Keratinocyte (primary cell): ENCODE measurements around the gene NUP214. TPM values are rescaled to one million over a fixed set of nuclear protein-coding genes. Genes with fewer than 3 reads are reported as not detected.

Experiments
- DNase-seq: peaks from one replicate; pipeline ENCODE4 v3.0.0-alpha.2; 2011; ENCODE audit warnings: low read depth, missing footprints, low spot score
- FAIRE-seq: peaks from 2 replicates; lab custom pipeline; 2011; peaks lifted over from hg19 to GRCh38; lab: Jason Lieb, UNC
- H2AFZ ChIP-seq: 2 replicates; pipeline ENCODE4 v1.6.0; 2012; ENCODE audit warnings: low read length, control low read depth, inconsistent platforms; ENCODE audit not compliant: control insufficient read depth
- H3K27ac ChIP-seq: 2 replicates; pipeline ENCODE4 v1.5.1; 2011; ENCODE audit warnings: low read length; ENCODE audit not compliant: control insufficient read depth, insufficient read depth
- H3K27me3 ChIP-seq: 3 replicates; pipeline ENCODE4 v1.6.0; 2011; ENCODE audit warnings: low read length; ENCODE audit not compliant: control insufficient read depth, insufficient read depth; ENCODE audit errors: extremely low read depth
- H3K36me3 ChIP-seq, 2 experiments: 2 replicates in 1 of 2; 3 replicates in 1 of 2; pipeline ENCODE4 v1.5.1; 2011; ENCODE audit warnings: low read length in 2 of 2, mild to moderate bottlenecking in 1 of 2; ENCODE audit not compliant: control insufficient read depth in 2 of 2, insufficient read depth in 2 of 2; ENCODE audit errors: extremely low read depth in 1 of 2
- H3K4me1 ChIP-seq: 3 replicates; pipeline ENCODE4 v1.5.1; 2011; ENCODE audit warnings: low read length; ENCODE audit not compliant: control insufficient read depth, insufficient read depth; ENCODE audit errors: extremely low read depth
- H3K4me2 ChIP-seq: 3 replicates; pipeline ENCODE4 v1.6.0; 2011; ENCODE audit warnings: low read depth, low read length; ENCODE audit not compliant: control insufficient read depth, insufficient read depth; ENCODE audit errors: extremely low read depth
- H3K4me3 ChIP-seq, 3 experiments: fragments of 200-600 bp in 1 of 3; sonication (generic) in 1 of 3; 2 replicates in 2 of 3; 3 replicates in 1 of 3; pipeline ENCODE4 v1.5.1; 2011 to 2016; ENCODE audit warnings: low read length in 3 of 3, mild to moderate bottlenecking in 3 of 3, control low read depth in 2 of 3, inconsistent platforms in 1 of 3, low read depth in 1 of 3, mixed read lengths in 1 of 3, mixed run types in 1 of 3, moderate library complexity in 1 of 3; ENCODE audit not compliant: control insufficient read depth in 2 of 3, insufficient read depth in 2 of 3; ENCODE audit errors: extremely low read depth in 1 of 3
- H3K79me2 ChIP-seq: 2 replicates; pipeline ENCODE4 v1.6.0; 2012; ENCODE audit warnings: low read length; ENCODE audit not compliant: control insufficient read depth, insufficient read depth
- H3K9ac ChIP-seq: 3 replicates; pipeline ENCODE4 v1.6.0; 2011; ENCODE audit warnings: low read length; ENCODE audit not compliant: control insufficient read depth, insufficient read depth; ENCODE audit errors: extremely low read depth
- H3K9me1 ChIP-seq: 3 replicates; pipeline ENCODE4 v1.6.0; 2011; ENCODE audit warnings: low read length; ENCODE audit not compliant: control insufficient read depth, insufficient read depth; ENCODE audit errors: extremely low read depth
- H3K9me3 ChIP-seq: 2 replicates; pipeline ENCODE4 v1.5.1; 2012; ENCODE audit warnings: low read depth, low read length; ENCODE audit not compliant: control insufficient read depth
- H4K20me1 ChIP-seq: 3 replicates; pipeline ENCODE4 v1.6.0; 2011; ENCODE audit warnings: low read length; ENCODE audit not compliant: control insufficient read depth, insufficient read depth; ENCODE audit errors: extremely low read depth
- EZH2 ChIP-seq: IDR thresholded peaks from one replicate; pipeline ENCODE4 v1.6.1; 2012; ENCODE audit warnings: inconsistent platforms, mild to moderate bottlenecking, low read length, moderate library complexity
- dilution Hi-C: fragments of 300-500 bp; cut with MboI; formaldehyde crosslinking; loops from one replicate; pipeline ENCODE4 v1.7.0; 2020; ENCODE audit warnings: low sequenced_read_pairs; ENCODE audit not compliant: extremely low pct_ligation_motif_present
- polyA plus RNA-seq, 5 experiments: library from polyadenylated mRNA; depleted of rRNA in 3 of 5; stranded (reverse) in 3 of 5; stranded (forward) in 1 of 5; unstranded in 1 of 5; fragments of >200 nt; gene quantifications; 1 replicate in 1 of 5; 2 replicates in 3 of 5; 3 replicates in 1 of 5; pipeline versions ENCODE4 v1.2.1 to v1.2.3, GENCODE V29; 2011 to 2012; ENCODE audit warnings: missing spikeins in 2 of 5, low read depth in 1 of 5, low replicate concordance in 1 of 5
- TF ChIP-seq, protein P1 (sequence below), 3 experiments: IDR thresholded peaks in 1 of 3; conservative IDR thresholded peaks in 1 of 3; optimal IDR thresholded peaks in 1 of 3; 2 replicates in 2 of 3; 3 replicates in 1 of 3; pipeline versions ENCODE3 to v1.5.1; 2011; ENCODE audit warnings: low read length in 3 of 3, mild to moderate bottlenecking in 3 of 3, moderate library complexity in 2 of 3, control low read depth in 1 of 3, inconsistent platforms in 1 of 3; ENCODE audit not compliant: insufficient read depth in 2 of 3; ENCODE audit errors: extremely low read depth in 1 of 3

NUP214 gene
- polyA plus RNA-seq, 1 donor (not counting 4 experiments of a cell fraction or from before 2014, with no cell fraction given) = 7.3 TPM

DNA sequence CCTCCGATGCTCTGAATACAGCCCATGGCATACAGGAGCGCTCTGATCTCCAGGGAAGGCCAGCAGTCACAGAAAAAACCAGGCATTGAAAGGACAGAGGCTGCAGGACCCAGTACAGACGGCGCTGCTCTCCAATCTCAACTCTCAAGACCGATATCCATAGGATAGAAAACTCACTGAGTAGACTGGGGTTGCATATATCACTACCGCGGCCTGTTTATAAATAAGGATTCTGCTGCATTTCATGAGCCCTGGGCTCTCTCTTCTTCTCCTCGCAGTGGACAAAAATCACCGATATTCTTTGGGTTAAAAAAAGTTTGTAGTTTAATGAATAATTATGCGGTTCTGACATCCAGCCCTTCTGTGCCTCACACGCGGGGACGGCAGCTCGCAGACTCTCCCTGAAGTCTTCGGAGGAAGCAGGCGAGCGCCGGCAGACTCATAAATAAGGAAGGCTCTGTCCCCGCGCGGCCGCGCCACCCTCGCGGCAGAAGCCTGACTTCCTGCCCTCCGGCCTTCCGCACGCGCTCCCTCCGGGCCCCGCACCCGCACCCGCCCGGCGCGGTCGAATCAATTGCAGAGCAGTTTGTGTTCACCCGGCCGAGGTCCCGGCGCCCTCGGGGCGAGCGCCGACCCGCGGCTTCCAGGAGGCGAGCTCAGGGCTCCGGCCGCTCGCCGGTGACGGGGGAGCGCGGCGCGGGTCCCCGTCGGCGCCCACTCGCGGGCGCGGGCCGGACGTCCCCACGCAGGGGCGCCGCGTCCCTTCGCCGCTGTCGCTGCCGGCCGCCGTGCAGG lies 150.9 kb downstream of the NUP214 start, which contains the start of gene FAM78A:
FAM78A (minus strand) TSS at position 417 of the 795 bp plus-strand sequence; CDS start at position 86, 331 bp downstream.
- Histone ChIP-seq H3K27ac (no peak within 1 kb of the TSS), H2AFZ (no peak within 1 kb of the TSS)

GRCh38 chr9:131276891-131277286 lies 151.5 kb downstream of the NUP214 start:
- H3K9me1 ChIP-seq = no peaks in the 10 kb centered on the region
- no peak overlapping the region for H3K27ac ChIP-seq
- no peak for TF ChIP-seq EZH2
- TF ChIP-seq, protein P1, sequence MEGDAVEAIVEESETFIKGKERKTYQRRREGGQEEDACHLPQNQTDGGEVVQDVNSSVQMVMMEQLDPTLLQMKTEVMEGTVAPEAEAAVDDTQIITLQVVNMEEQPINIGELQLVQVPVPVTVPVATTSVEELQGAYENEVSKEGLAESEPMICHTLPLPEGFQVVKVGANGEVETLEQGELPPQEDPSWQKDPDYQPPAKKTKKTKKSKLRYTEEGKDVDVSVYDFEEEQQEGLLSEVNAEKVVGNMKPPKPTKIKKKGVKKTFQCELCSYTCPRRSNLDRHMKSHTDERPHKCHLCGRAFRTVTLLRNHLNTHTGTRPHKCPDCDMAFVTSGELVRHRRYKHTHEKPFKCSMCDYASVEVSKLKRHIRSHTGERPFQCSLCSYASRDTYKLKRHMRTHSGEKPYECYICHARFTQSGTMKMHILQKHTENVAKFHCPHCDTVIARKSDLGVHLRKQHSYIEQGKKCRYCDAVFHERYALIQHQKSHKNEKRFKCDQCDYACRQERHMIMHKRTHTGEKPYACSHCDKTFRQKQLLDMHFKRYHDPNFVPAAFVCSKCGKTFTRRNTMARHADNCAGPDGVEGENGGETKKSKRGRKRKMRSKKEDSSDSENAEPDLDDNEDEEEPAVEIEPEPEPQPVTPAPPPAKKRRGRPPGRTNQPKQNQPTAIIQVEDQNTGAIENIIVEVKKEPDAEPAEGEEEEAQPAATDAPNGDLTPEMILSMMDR (optimal IDR thresholded peaks at IDR 0.05 in 1 of 3, IDR thresholded peaks at IDR 0.05 in 1 of 3, conservative IDR thresholded peaks at IDR 0.05 in 1 of 3; ENCODE audit: extremely low read depth in 1 of 3, insufficient read depth in 2 of 3, low read length in 3 of 3) = no peak
- no peak overlapping the region for H2AFZ ChIP-seq
- peak overlapping the region; percentile 58 for H3K4me2 ChIP-seq
- peaks cover 47% of the 10 kb centered on the region for H3K27me3 ChIP-seq
- peak overlapping the region; percentile 20 to 64 (median 28) for H3K4me3 ChIP-seq
- no peak for DNase-seq
- no peaks in the 10 kb centered on the region for H4K20me1 ChIP-seq
- H3K4me1 ChIP-seq = no peaks in the 10 kb centered on the region
- no peak overlapping the region for H3K9ac ChIP-seq
- no peak for FAIRE-seq
- dilution Hi-C loops = no loop called here
- H3K36me3 ChIP-seq = no peaks in the 10 kb centered on the region
- no peaks in the 10 kb centered on the region for H3K79me2 ChIP-seq
- no peaks in the 10 kb centered on the region for H3K9me3 ChIP-seq

More for the DNA sequence above, 150.9 kb downstream of the NUP214 start, which contains the start of gene FAM78A:
- peaks cover 41% of the 10 kb centered on the region for H3K27me3 ChIP-seq
- peak within 1 kb of the TSS; percentile 28 to 64 (median 29) for H3K4me3 ChIP-seq
- no peaks in the 10 kb centered on the region for H3K36me3 ChIP-seq
- H4K20me1 ChIP-seq = no peaks in the 10 kb centered on the region
- peak; percentile 88 for TF ChIP-seq EZH2
- TF ChIP-seq, protein P1 (optimal IDR thresholded peaks at IDR 0.05 in 1 of 3, IDR thresholded peaks at IDR 0.05 in 1 of 3, conservative IDR thresholded peaks at IDR 0.05 in 1 of 3; ENCODE audit: extremely low read depth in 1 of 3, insufficient read depth in 2 of 3, low read length in 3 of 3) = no peak
- H3K79me2 ChIP-seq = no peaks in the 10 kb centered on the region
- H3K4me2 ChIP-seq = peak within 1 kb of the TSS; percentile 58
- no peak for DNase-seq
- no peaks in the 10 kb centered on the region for H3K9me1 ChIP-seq
- dilution Hi-C loops = no loop called here
- H3K9ac ChIP-seq = no peak within 1 kb of the TSS
- H3K4me1 ChIP-seq = no peaks in the 10 kb centered on the region
- FAIRE-seq = no peak
- no peaks in the 10 kb centered on the region for H3K9me3 ChIP-seq
